AG09309 (cell line): ENCODE measurements around the gene ART3.

Experiments
- DNase-seq: peaks from one replicate; pipeline ENCODE4 v3.0.0-alpha.2; 2010; ENCODE audit warnings: low read depth
- H3K4me3 ChIP-seq: 2 replicates; pipeline ENCODE4 v1.5.1; 2011; ENCODE audit warnings: mild to moderate bottlenecking, low read depth, low read length, moderate library complexity; ENCODE audit not compliant: control insufficient read depth
- TF ChIP-seq, protein P1 (sequence below): IDR thresholded peaks from 2 replicates; pipeline ENCODE4 v1.5.1; 2011; ENCODE audit warnings: mild to moderate bottlenecking, low read depth, low read length, inconsistent platforms; ENCODE audit not compliant: insufficient read depth, control insufficient read depth; ENCODE audit errors: missing control alignments

The ART3 gene

DNA sequence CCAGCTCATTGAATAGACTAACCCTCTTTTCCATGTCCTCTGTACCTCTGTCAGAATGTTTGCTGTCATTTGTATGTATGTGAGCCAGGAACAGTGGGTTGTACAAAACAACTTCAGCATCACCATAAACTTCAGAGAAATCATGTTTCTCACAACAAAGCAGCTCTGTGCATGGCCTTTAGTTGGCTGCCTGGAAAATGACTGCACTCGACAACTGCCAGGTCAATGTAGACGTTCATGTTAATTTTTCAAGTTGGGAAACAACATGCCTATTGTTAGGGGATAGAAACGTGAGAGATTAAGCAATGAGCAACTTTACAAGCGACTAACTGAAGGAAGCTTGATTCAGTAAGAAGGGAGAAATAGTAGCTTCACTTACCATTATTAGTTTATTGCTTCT lies 20.8 kb upstream of the ART3 start:
- no peak overlapping the region for H3K4me3 ChIP-seq
- TF ChIP-seq, protein P1, sequence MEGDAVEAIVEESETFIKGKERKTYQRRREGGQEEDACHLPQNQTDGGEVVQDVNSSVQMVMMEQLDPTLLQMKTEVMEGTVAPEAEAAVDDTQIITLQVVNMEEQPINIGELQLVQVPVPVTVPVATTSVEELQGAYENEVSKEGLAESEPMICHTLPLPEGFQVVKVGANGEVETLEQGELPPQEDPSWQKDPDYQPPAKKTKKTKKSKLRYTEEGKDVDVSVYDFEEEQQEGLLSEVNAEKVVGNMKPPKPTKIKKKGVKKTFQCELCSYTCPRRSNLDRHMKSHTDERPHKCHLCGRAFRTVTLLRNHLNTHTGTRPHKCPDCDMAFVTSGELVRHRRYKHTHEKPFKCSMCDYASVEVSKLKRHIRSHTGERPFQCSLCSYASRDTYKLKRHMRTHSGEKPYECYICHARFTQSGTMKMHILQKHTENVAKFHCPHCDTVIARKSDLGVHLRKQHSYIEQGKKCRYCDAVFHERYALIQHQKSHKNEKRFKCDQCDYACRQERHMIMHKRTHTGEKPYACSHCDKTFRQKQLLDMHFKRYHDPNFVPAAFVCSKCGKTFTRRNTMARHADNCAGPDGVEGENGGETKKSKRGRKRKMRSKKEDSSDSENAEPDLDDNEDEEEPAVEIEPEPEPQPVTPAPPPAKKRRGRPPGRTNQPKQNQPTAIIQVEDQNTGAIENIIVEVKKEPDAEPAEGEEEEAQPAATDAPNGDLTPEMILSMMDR = no peak
- DNase-seq = no peak

DNA sequence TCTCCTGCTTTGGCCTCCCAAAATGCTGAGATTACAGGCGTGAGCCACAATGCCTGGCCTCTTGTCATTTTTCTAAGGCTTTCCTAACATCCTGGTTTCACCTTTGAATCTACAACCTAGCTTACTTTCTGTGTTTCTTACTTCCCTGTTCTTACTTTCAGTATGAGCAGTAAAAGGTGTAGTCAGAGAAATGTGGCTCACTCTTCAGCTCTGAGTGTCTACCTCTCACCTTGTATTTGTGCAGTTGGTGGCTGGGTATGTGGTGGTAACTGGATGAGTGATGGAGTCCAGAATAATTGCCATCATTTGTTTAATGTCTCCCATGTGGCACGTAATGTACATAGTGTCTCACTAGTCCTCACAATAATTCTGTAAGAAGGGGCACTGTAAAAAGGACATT lies 19.5 kb upstream of the ART3 start:
- TF ChIP-seq, protein P1 = no peak
- no peak for DNase-seq
- no peak overlapping the region for H3K4me3 ChIP-seq

DNA sequence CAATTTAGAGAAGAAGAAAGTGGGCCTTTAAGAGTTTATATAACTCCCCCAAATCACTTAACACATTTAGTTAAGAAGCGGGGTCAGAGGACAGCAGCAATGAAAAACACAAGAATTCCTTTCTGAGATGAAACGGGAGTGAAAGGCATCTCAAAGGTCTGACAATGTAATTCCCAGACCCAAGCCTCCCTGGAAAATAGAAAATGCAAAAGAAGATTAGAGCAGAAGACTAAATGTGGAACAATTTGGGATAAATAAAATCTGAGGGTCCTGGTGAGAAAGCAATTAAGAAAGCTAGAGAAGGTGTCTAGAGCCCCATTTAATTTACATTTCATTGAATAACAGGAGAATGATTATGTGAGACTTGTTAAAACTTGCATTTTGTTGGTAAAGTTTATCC lies 19.1 kb upstream of the ART3 start:
- H3K4me3 ChIP-seq = no peak overlapping the region
- DNase-seq = no peak
- TF ChIP-seq, protein P1 = no peak

DNA sequence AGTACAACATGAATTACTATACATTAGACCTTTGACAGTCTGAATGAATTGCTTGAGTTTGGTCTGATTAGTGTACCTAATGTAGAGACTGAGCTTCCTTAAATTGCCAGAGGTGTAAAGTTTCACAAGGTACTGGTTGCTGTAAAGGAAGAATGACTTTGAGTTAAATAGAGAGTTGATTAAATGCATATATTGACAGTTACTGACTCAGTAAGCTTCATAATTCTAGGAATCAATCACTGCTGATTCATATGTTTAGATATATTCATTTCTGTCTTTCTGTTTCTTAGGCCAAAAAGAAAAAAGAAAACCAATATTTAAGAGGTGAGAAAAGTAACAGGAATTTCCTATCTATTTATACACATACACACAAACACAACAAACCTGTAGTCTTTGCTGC lies 16.2 kb upstream of the ART3 start:
- no peak overlapping the region for H3K4me3 ChIP-seq
- no peak for DNase-seq
- TF ChIP-seq, protein P1 = no peak

DNA sequence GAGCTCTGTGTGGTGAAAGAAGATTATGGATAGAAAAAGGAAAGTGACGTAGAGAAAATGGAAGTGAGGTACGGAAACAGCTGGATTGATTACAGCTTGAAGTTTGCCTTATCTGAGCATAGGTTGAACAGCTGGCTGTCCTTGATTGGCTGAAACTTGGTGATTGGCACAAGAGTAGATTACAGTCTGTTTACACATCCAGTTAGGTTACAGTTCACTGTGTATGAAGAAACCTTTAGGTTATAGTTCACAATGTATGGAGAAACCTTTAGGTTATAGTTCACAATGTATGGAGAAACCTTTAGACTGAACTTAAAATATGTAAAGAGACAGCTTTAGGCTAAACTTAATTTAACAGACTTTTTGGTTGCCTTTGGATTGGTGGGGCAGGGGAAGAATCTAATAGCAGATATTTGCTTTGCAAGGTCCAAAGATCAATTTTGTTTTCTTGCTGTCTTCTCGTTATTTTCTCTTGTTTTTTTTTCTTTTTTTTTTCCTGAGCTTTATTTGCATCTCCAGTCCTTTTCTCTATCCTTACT lies 15.6 kb upstream of the ART3 start:
- DNase-seq = no peak
- TF ChIP-seq, protein P1 = no peak

DNA sequence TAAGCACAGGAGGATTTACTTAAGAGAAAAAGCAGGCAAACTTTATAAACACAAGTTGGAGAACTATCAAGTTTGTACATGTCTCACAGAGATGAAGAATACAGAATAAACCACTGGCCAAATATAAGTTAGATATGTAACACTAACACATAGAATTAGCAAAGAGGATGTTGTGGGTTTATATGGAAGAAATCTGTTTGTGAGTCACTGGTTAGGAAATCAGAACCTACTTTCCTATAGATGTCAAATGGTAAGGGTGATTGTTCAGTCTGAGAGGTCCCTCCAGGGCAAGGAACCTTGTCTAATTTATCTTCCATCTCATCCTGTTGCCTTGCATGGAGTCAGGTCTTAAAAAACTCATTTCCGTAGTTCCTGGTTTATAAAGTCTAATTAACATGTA lies 14.8 kb upstream of the ART3 start:
- H3K4me3 ChIP-seq = no peak overlapping the region
- TF ChIP-seq, protein P1 = no peak
- no peak for DNase-seq

More for the DNA sequence above, 15.6 kb upstream of the ART3 start:
- no peak overlapping the region for H3K4me3 ChIP-seq

DNA sequence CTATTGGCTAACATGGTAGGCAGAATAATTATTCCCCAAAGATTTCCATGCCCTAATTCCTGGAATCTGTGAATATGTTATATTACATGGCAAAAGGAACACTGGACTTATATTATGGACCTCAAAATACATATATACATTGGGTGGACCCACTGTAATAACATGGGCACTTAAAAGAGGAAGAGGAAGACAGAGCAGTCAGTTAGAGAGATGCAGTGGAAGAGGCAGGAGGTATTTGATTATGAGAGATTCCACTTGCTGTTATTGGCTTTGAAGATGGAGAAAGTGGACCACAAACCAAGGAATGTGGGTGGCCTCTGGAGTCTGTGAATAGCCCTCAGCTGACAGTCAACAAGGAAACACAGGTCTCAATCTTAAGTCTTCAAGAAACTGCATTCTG lies 14.0 kb upstream of the ART3 start:
- TF ChIP-seq, protein P1 = no peak
- no peak for DNase-seq
- H3K4me3 ChIP-seq = no peak overlapping the region
